ENCODE data around the gene COX6B2. TPM values are rescaled to one million over a fixed set of nuclear protein-coding genes. Genes with fewer than 3 reads are reported as not detected.

Gene COX6B2
- polyA plus RNA-seq, 1 of the 3 experiments (the other 2 are of a cell fraction), result 0.74 TPM

- TF ChIP-seq USF1 (IDR thresholded peaks at IDR 0.05; ENCODE audit: borderline replicate concordance, low read depth), result no peak
- TF ChIP-seq, protein P1, sequence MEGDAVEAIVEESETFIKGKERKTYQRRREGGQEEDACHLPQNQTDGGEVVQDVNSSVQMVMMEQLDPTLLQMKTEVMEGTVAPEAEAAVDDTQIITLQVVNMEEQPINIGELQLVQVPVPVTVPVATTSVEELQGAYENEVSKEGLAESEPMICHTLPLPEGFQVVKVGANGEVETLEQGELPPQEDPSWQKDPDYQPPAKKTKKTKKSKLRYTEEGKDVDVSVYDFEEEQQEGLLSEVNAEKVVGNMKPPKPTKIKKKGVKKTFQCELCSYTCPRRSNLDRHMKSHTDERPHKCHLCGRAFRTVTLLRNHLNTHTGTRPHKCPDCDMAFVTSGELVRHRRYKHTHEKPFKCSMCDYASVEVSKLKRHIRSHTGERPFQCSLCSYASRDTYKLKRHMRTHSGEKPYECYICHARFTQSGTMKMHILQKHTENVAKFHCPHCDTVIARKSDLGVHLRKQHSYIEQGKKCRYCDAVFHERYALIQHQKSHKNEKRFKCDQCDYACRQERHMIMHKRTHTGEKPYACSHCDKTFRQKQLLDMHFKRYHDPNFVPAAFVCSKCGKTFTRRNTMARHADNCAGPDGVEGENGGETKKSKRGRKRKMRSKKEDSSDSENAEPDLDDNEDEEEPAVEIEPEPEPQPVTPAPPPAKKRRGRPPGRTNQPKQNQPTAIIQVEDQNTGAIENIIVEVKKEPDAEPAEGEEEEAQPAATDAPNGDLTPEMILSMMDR (IDR thresholded peaks at IDR 0.05), result no peak
Observed at GRCh38 chr19:55352040-55352439, 2.5 kb downstream of the COX6B2 start (continued).

DNA sequence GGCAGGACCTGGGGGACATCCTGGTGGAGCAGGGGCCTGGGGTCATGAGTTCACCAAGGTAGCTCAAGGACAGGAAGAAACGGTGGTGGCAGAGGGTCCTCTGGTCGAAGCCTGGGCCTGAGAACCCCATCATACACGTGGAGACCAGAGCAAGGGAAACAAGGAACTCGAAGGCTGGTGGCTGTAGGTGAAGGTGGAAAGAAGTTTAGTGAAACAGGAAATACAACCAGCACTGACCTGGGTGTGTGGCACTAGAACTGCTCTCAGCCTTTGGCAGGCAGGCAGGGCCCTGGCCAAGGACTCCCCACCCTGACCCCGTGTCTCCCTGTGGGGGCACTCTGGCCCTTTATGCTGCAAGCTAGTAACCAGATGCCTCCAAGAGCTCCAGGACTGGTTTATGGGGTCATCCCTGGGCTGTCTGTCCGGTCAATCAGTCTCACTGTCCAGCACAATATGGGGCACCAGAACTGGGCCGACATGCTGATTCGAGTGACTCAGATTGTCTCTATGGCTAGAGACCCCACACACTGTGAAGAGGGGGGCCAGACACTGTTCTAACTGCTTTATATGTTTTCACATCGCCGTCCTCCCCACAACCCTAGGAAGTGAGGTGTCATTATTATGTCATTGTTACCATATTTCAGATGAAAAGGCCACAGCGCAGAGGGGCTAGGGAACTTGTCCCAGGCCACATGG, 3.8 kb downstream of the COX6B2 start:
- H3K36me3 ChIP-seq (replicated peaks in 1 of 2; ENCODE audit: control insufficient read depth in 1 of 2, insufficient read depth in 2 of 2, low read length in 1 of 2), result no peaks in the 10 kb centered on the region
- no peak overlapping the region for H3K4me2 ChIP-seq
- no peak overlapping the region for H3K9ac ChIP-seq
- H3K79me2 ChIP-seq (ENCODE audit: insufficient read depth), result no peaks in the 10 kb centered on the region
- DNase-seq, result no peak
- ChIA-PET CTCF (interaction anchor here (0.6 to 1.0 kb wide), 4 partner anchors 12 to 59 kb away, joined by 3 read pairs; no protein-coding TSS in a partner anchor), POLR2A (interaction anchor here (0.5 kb wide), 1 partner anchor 10 kb away, joined by 3 read pairs; no protein-coding TSS in a partner anchor)
- peaks cover 0 to 17% of the 10 kb centered on the region in 2 experiments; a peak in 1 of 4 replicates for H3K4me1 ChIP-seq (ENCODE audit: control insufficient read depth in 1 of 2, insufficient read depth in 2 of 2, low read depth in 1 of 2, low read length in 1 of 2)
- peaks cover 31% of the 10 kb centered on the region for H3K27me3 ChIP-seq (ENCODE audit: insufficient read depth)
- H3K9me2 ChIP-seq, result no peaks in the 10 kb centered on the region
- H3K4me3 ChIP-seq (ENCODE audit: low read depth in 2 of 2, low read length in 1 of 2), result no peak overlapping the region
- WGBS (ENCODE audit: low lambda C conversion rate), result 86% methylated on average over 8 of the region's 11 CpGs
- H3F3A ChIP-seq (replicated peaks; ENCODE audit: insufficient read depth), result peaks cover 11% of the 10 kb centered on the region
- H3K27ac ChIP-seq (ENCODE audit: low read depth in 2 of 2, low read length in 1 of 2), result no peak overlapping the region
- no peaks in the 10 kb centered on the region for H3K9me3 ChIP-seq
- TF ChIP-seq JUND (IDR thresholded peaks at IDR 0.05) (no peak), ZBTB33 (IDR thresholded peaks at IDR 0.05; ENCODE audit: borderline replicate concordance, low read depth) (no peak), TAF1 (IDR thresholded peaks at IDR 0.05; ENCODE audit: borderline replicate concordance, low read depth, low read length) (no peak), RFX5 (IDR thresholded peaks at IDR 0.05; ENCODE audit: low read length) (no peak)
- H4K20me1 ChIP-seq (ENCODE audit: insufficient read depth), result no peaks in the 10 kb centered on the region
- H2AFZ ChIP-seq (ENCODE audit: low read depth), result no peak overlapping the region

DNA sequence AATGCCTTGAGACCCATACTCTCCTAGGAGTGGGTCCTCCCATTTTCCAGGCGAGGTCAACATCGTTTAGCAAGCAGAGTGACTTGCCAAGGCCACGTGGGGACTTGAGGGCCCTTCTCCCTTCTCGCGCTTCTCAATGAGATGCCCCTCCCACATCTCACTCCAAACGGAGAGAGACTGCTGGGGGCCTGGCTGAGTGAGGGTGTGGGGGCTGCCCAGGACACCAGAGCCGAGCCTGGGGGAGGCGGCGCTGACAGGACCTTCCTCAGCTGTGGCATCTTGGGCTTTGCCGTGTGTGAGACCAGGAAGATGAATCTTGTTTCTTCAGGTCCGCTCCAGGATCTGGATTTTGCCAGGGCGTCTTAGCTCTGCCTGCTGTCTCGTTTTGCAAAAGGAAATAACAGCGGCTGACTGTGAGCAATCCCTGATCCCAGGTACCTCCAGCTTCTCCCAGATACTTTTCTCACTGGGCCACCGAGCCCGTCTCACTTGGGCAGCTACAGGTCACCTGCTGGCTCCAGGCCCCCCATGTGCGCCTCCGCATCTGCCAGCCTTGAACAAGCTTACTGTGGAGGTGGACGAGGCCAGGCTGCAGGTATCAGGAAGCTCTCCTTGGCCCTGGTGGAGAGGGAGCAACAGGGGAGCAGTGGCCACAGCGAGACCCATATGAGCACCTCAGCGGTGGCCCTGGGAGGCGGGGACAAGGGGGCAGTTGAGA, 6.0 kb downstream of the COX6B2 start:
- no peak overlapping the region for H3K4me2 ChIP-seq
- 93% methylated on average over 22 of the region's 22 CpGs for WGBS (ENCODE audit: low lambda C conversion rate)
- H3K27ac ChIP-seq (ENCODE audit: low read depth in 2 of 2, low read length in 1 of 2), result no peak overlapping the region
- peaks cover 6% of the 10 kb centered on the region for H3F3A ChIP-seq (replicated peaks; ENCODE audit: insufficient read depth)
- no peaks in the 10 kb centered on the region for H3K9me2 ChIP-seq
- H3K9me3 ChIP-seq, result no peaks in the 10 kb centered on the region
- CTCF ChIA-PET, result interaction anchor here (1.1 to 1.9 kb wide), 4 partner anchors 11 to 181 kb away, joined by 3 to 7 read pairs (median 3); no protein-coding TSS in a partner anchor
- no peaks in the 10 kb centered on the region for H3K36me3 ChIP-seq (replicated peaks in 1 of 2; ENCODE audit: control insufficient read depth in 1 of 2, insufficient read depth in 2 of 2, low read length in 1 of 2)
- no peaks in the 10 kb centered on the region for H3K79me2 ChIP-seq (ENCODE audit: insufficient read depth)
- H3K4me3 ChIP-seq (ENCODE audit: low read depth in 2 of 2, low read length in 1 of 2), result no peak overlapping the region
- H2AFZ ChIP-seq (ENCODE audit: low read depth), result no peak overlapping the region
- peaks cover 14% of the 10 kb centered on the region for H3K27me3 ChIP-seq (ENCODE audit: insufficient read depth)
- H3K4me1 ChIP-seq (ENCODE audit: control insufficient read depth in 1 of 2, insufficient read depth in 2 of 2, low read depth in 1 of 2, low read length in 1 of 2), result peaks cover 0 to 28% of the 10 kb centered on the region in 2 experiments; a peak in 1 of 4 replicates
- POLR2A ChIA-PET, result interaction anchor here (1.5 kb wide), 1 partner anchor 59 kb away, joined by 3 read pairs; the partner anchor contains the start of gene UBE2S
- H4K20me1 ChIP-seq (ENCODE audit: insufficient read depth), result no peaks in the 10 kb centered on the region
- no peak for DNase-seq
- no peak overlapping the region for H3K9ac ChIP-seq
- TF ChIP-seq POLR2AphosphoS5 (IDR thresholded peaks at IDR 0.05; ENCODE audit: low read depth, low read length) (no peak), USF2 (IDR thresholded peaks at IDR 0.05; ENCODE audit: borderline replicate concordance, low read depth, low read length) (no peak), RXRA (IDR thresholded peaks at IDR 0.05; ENCODE audit: borderline replicate concordance, low read depth) (no peak), EP300 (IDR thresholded peaks at IDR 0.05; ENCODE audit: borderline replicate concordance in 1 of 2, low read depth in 1 of 2, low read length in 1 of 2) (no peak), GABPA (IDR thresholded peaks at IDR 0.05; ENCODE audit: low read depth) (no peak), MXI1 (IDR thresholded peaks at IDR 0.05; ENCODE audit: low read depth, low read length) (no peak), FOSL2 (IDR thresholded peaks at IDR 0.05; ENCODE audit: borderline replicate concordance, low read depth) (no peak), ELF1 (IDR thresholded peaks at IDR 0.05) (no peak)
- TF ChIP-seq, protein P1 (IDR thresholded peaks at IDR 0.05), result no peak
